Stimulated activated CD4-positive, alpha-beta T cell treated with anti-CD3 and anti-CD28 coated beads, Interleukin-1b, Interleukin-23, amount 100 ng/mL, for 4 hours (primary cell): ENCODE data around the gene PCARE.
"Not testable (repeated sequence)": the region's sequence is repeated elsewhere in the genome, so short reads cannot be mapped to it uniquely, and the experiment has no call there.

Experiments used
- DNase-seq, 2 donors: peaks; one replicate each; pipeline ENCODE4 v3.0.0-alpha.2; 2020; ENCODE audit warnings: low read depth in 2 of 2

Gene PCARE

GRCh38 chr2:29074411-29074810 lies at the start of gene PCARE:
Gene PCARE (minus strand): TSS chr2:29074523. CDS start chr2:29074261, 262 bp downstream.
- no peak for DNase-seq

- no peak for DNase-seq
Observed at GRCh38 chr2:29123617-29124349, 49.5 kb upstream of the PCARE start.

GRCh38 chr2:29120846-29121245 lies 46.5 kb upstream of the PCARE start:
- DNase-seq, result no peak

GRCh38 chr2:29119211-29119610 lies 44.9 kb upstream of the PCARE start:
- no peak for DNase-seq

- DNase-seq, result no peak
Observed at GRCh38 chr2:29117636-29118303, 43.4 kb upstream of the PCARE start.

- DNase-seq, result peak; percentile 28 to 37
Observed at GRCh38 chr2:29115797-29116781, 41.8 kb upstream of the PCARE start.

GRCh38 chr2:29114946-29115609 lies 40.8 kb upstream of the PCARE start, which contains the start of gene CLIP4:
Gene CLIP4 (plus strand): TSS chr2:29115415. CDS start chr2:29121389, 5,974 bp downstream.
- peak; percentile 75 to 76 for DNase-seq

GRCh38 chr2:29114586-29114945 lies 40.2 kb upstream of the PCARE start:
- DNase-seq, result peak in 1 of 2 donors; percentile 5

GRCh38 chr2:29113891-29114321 lies 39.6 kb upstream of the PCARE start:
- DNase-seq, result no peak

GRCh38 chr2:29113027-29113686 lies 38.8 kb upstream of the PCARE start:
- DNase-seq, result no peak

- no peak for DNase-seq
Observed at GRCh38 chr2:29112379-29112778, 38.1 kb upstream of the PCARE start.

GRCh38 chr2:29110916-29111535 lies 36.7 kb upstream of the PCARE start:
- no peak for DNase-seq

- DNase-seq, result no peak
Observed at GRCh38 chr2:29109246-29109645, 34.9 kb upstream of the PCARE start.

GRCh38 chr2:29108225-29108624 lies 33.9 kb upstream of the PCARE start:
- DNase-seq, result no peak

- DNase-seq, result not testable (repeated sequence)
Observed at GRCh38 chr2:29107547-29107946, 33.2 kb upstream of the PCARE start.

- no peak for DNase-seq
Observed at GRCh38 chr2:29106980-29107388, 32.7 kb upstream of the PCARE start.

- no peak for DNase-seq
Observed at GRCh38 chr2:29106256-29106655, 31.9 kb upstream of the PCARE start.

GRCh38 chr2:29105375-29105774 lies 31.1 kb upstream of the PCARE start:
- DNase-seq, result no peak

- no peak for DNase-seq
Observed at GRCh38 chr2:29104688-29105087, 30.4 kb upstream of the PCARE start.

- no peak for DNase-seq
Observed at GRCh38 chr2:29100564-29100963, 26.2 kb upstream of the PCARE start.
